Caco-2 (cell line): ENCODE results near the gene LRRC56. TPM values are rescaled to one million over a fixed set of nuclear protein-coding genes. Genes with fewer than 3 reads are reported as not detected.

Experiments used
- BruUV-seq: library from RNA; stranded (reverse); fragments of 400-500 nt; replicated peaks from 2 replicates; lab custom pipeline; 2021; lab: Mats Ljungman, UMichigan
- CTCF ChIA-PET: fragments of 300-600 bp; sonication (Branson Sonifier 250); formaldehyde crosslinking; loops from one replicate; lab custom pipeline; 2022; ENCODE audit warnings: antibody characterized with exemption; lab: Charles Lee
- POLR2A ChIA-PET: fragments of 300-600 bp; sonication (Branson Sonifier 250); formaldehyde crosslinking; loops from one replicate; lab custom pipeline; 2022; ENCODE audit warnings: antibody characterized with exemption; lab: Charles Lee
- DNase-seq, 2 experiments: peaks; one replicate each; pipeline versions ENCODE4 v3.0.0 to v3.0.0-alpha.2; 2020 to 2022
- H3K27me3 ChIP-seq: replicated peaks from 2 replicates; pipeline ENCODE4 v1.6.0; 2011; ENCODE audit warnings: low read length; ENCODE audit not compliant: control insufficient read depth, insufficient read depth
- H3K36me3 ChIP-seq: 2 replicates; pipeline ENCODE4 v1.5.1; 2011; ENCODE audit warnings: low read length; ENCODE audit not compliant: control insufficient read depth, insufficient read depth
- H3K4me1 ChIP-seq: fragments of 250-450 bp; sonication (Bioruptor Pico); 2 replicates; pipeline ENCODE4 v1.5.1; 2020; ENCODE audit warnings: mild to moderate bottlenecking
- H3K4me3 ChIP-seq: 2 replicates; pipeline ENCODE4 v1.5.1; 2011; ENCODE audit warnings: low read depth, mild to moderate bottlenecking, control low read depth, low read length
- H3K9me3 ChIP-seq: fragments of 250-450 bp; sonication (Bioruptor Pico); 2 replicates; pipeline ENCODE4 v1.5.1; 2020; ENCODE audit warnings: mild to moderate bottlenecking, moderate library complexity
- H3K27ac Mint-ChIP-seq: one replicate; pipeline ENCODE4 v1.8.0; 2022; ENCODE audit warnings: mixed read lengths; ENCODE audit not compliant: unreplicated experiment
- H3K27me3 Mint-ChIP-seq: one replicate; pipeline ENCODE4 v1.8.0; 2022; ENCODE audit warnings: mixed read lengths; ENCODE audit not compliant: insufficient read depth, unreplicated experiment
- H3K36me3 Mint-ChIP-seq: one replicate; pipeline ENCODE4 v1.8.0; 2022; ENCODE audit warnings: mild to moderate bottlenecking, mixed read lengths; ENCODE audit not compliant: insufficient read depth, unreplicated experiment
- H3K4me1 Mint-ChIP-seq: one replicate; pipeline ENCODE4 v1.8.0; 2022; ENCODE audit warnings: low read depth, mixed read lengths; ENCODE audit not compliant: unreplicated experiment
- H3K4me3 Mint-ChIP-seq: one replicate; pipeline ENCODE4 v1.8.0; 2022; ENCODE audit warnings: mild to moderate bottlenecking, moderate library complexity, mixed read lengths; ENCODE audit not compliant: unreplicated experiment
- H3K9me3 Mint-ChIP-seq: one replicate; pipeline ENCODE4 v1.8.0; 2022; ENCODE audit warnings: mixed read lengths; ENCODE audit not compliant: unreplicated experiment
- CTCF ChIP-seq, 2 experiments: fragments of 200-600 bp in 1 of 2; IDR thresholded peaks; 1 replicate in 1 of 2; 2 replicates in 1 of 2; pipeline versions ENCODE4 v1.5.1 to v1.8.0; 2011 to 2022; ENCODE audit warnings: antibody characterized with exemption in 1 of 2, control low read depth in 1 of 2, inconsistent platforms in 1 of 2, low read depth in 1 of 2, low read length in 1 of 2, mild to moderate bottlenecking in 1 of 2, moderate library complexity in 1 of 2; ENCODE audit not compliant: insufficient read depth in 1 of 2, severe bottlenecking in 1 of 2, unreplicated experiment in 1 of 2
- intact Hi-C: fragments of 100-400 bp; cut with micrococcal nuclease; formaldehyde crosslinking; loops from one replicate; pipeline ENCODE4 v1.10.0; 2022; ENCODE audit not compliant: unreplicated experiment
- total RNA-seq: library from RNA; stranded (reverse); gene quantifications from 2 replicates; pipeline ENCODE4 v1.2.3, GENCODE V29; 2022

LRRC56 gene
- total RNA-seq, 1 experiment from 2014 or later = 4.4 TPM

- Mint-ChIP-seq H3K27me3 (no peaks in the 10 kb centered on the region), H3K9me3 (no peaks in the 10 kb centered on the region), H3K27ac (peak overlapping the region; percentile 42), H3K4me1 (no peaks in the 10 kb centered on the region), H3K36me3 (peaks cover 93% of the 10 kb centered on the region), H3K4me3 (no peak overlapping the region)
- DNase-seq = peak in 1 of 2 experiments; percentile 36
- no peaks in the 10 kb centered on the region for H3K9me3 ChIP-seq
- TF ChIP-seq CTCF (IDR thresholded peaks at IDR 0.05; ENCODE audit: insufficient read depth in 1 of 2, low read depth in 1 of 2, low read length in 1 of 2, severe bottlenecking in 1 of 2, unreplicated experiment in 1 of 2) = peak in 1 of 2 experiments; percentile 26
- no peak overlapping the region for H3K4me3 ChIP-seq
- intact Hi-C loops = no loop called here
- POLR2A ChIA-PET = no interaction called here
- H3K36me3 ChIP-seq = peaks cover 4% of the 10 kb centered on the region
- CTCF ChIA-PET = no interaction called here
- BruUV-seq = no TSS peak
- no peaks in the 10 kb centered on the region for H3K4me1 ChIP-seq
- no peaks in the 10 kb centered on the region for H3K27me3 ChIP-seq
Observed at GRCh38 chr11:597166-597725, 59.9 kb downstream of the LRRC56 start.

- intact Hi-C loops = no loop called here
Observed at GRCh38 chr11:598005-598680, 60.8 kb downstream of the LRRC56 start.

More at GRCh38 chr11:598005-598680, 60.8 kb downstream of the LRRC56 start:
- Histone ChIP-seq H3K9me3 (no peaks in the 10 kb centered on the region), H3K27me3 (no peaks in the 10 kb centered on the region), H3K36me3 (peaks cover 4% of the 10 kb centered on the region), H3K4me3 (no peak overlapping the region), H3K4me1 (no peaks in the 10 kb centered on the region)
- Mint-ChIP-seq H3K9me3 (no peaks in the 10 kb centered on the region), H3K36me3 (peaks cover 91% of the 10 kb centered on the region), H3K27me3 (no peaks in the 10 kb centered on the region), H3K4me1 (no peaks in the 10 kb centered on the region), H3K27ac (no peak overlapping the region), H3K4me3 (no peak overlapping the region)
- no peak for TF ChIP-seq CTCF (IDR thresholded peaks at IDR 0.05; ENCODE audit: insufficient read depth in 1 of 2, low read depth in 1 of 2, low read length in 1 of 2, severe bottlenecking in 1 of 2, unreplicated experiment in 1 of 2)
- peak in 1 of 2 experiments; percentile 28 for DNase-seq
- ChIA-PET POLR2A (no interaction called here), CTCF (no interaction called here)
- BruUV-seq = no TSS peak
